ENCODE results near the gene LMX1B. TPM values are rescaled to one million over a fixed set of nuclear protein-coding genes. Genes with fewer than 3 reads are reported as not detected.

The LMX1B gene
- total and polyA plus RNA-seq, 7 donors, result 0.01 to 0.26 (median 0.08) TPM; not detected in 1

DNA sequence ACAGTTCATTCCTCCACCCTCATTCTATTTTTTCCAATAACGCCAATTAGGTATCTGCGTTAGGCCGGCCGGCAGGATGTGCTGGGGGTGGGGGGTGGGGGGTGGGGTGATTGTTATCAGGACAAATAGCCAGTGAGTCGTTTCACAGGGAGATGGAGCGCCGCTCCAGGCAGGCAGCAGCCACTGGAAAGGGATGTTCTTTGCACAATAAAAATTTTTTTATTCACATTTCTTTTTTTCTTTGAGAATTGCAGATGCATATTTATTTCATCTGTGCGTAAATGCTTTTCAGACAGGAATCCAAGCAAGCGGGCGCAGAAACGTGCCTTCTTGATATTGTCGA lies 4.1 kb downstream of the LMX1B start:
- DNase-seq (peak in 1 of 2 donors; percentile 7), ATAC-seq (no peak)
- H3K27me3 ChIP-seq (ENCODE audit: insufficient read depth in 3 of 3, low read length in 2 of 3), result peaks cover 3 to 87% (median 47%) of the 10 kb centered on the region in 3 donors
- H3K4me3 ChIP-seq, result no peak overlapping the region
- H3K9me3 ChIP-seq, result no peaks in the 10 kb centered on the region
- WGBS, 3 donors, result 63 to 71% (median 70%) methylated on average over 12 of the region's 12 CpGs
- intact Hi-C loops (cut with DNase I), result no loop called here
- TF ChIP-seq, protein P1, sequence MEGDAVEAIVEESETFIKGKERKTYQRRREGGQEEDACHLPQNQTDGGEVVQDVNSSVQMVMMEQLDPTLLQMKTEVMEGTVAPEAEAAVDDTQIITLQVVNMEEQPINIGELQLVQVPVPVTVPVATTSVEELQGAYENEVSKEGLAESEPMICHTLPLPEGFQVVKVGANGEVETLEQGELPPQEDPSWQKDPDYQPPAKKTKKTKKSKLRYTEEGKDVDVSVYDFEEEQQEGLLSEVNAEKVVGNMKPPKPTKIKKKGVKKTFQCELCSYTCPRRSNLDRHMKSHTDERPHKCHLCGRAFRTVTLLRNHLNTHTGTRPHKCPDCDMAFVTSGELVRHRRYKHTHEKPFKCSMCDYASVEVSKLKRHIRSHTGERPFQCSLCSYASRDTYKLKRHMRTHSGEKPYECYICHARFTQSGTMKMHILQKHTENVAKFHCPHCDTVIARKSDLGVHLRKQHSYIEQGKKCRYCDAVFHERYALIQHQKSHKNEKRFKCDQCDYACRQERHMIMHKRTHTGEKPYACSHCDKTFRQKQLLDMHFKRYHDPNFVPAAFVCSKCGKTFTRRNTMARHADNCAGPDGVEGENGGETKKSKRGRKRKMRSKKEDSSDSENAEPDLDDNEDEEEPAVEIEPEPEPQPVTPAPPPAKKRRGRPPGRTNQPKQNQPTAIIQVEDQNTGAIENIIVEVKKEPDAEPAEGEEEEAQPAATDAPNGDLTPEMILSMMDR (IDR thresholded peaks at IDR 0.05), result no peak
- no peak overlapping the region for H3K27ac ChIP-seq
- peaks cover 5% of the 10 kb centered on the region for H3K4me1 ChIP-seq
- no peaks in the 10 kb centered on the region for H3K36me3 ChIP-seq (ENCODE audit: insufficient read depth in 1 of 2, low read depth in 1 of 2)

DNA sequence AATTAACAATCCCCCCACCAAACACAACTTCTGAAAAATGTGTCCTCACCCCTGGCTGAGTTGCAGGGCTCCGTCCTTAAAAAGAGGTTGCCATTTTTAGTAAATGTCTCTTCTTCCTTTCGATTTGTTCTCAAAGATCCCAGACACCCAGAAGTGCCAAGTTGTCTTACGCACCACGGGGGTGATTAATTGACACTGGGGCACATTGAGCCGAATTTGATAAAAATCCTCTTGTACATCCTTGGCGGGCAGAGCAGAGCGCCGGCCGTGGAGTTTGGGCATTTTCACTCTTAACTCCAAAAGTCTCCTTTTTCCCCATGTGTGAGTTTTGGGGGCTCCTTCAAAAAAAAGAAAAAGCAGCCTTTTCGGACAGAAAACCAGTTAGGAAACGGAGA lies 4.5 kb downstream of the LMX1B start:
- DNase-seq (peak in 1 of 2 donors; percentile 4), ATAC-seq (no peak)
- Histone ChIP-seq H3K36me3 (ENCODE audit: insufficient read depth in 1 of 2, low read depth in 1 of 2) (no peaks in the 10 kb centered on the region), H3K4me1 (peaks cover 2% of the 10 kb centered on the region), H3K4me3 (no peak overlapping the region), H3K27me3 (ENCODE audit: insufficient read depth in 3 of 3, low read length in 2 of 3) (peaks cover 2 to 87% (median 45%) of the 10 kb centered on the region in 3 donors), H3K27ac (no peak overlapping the region), H3K9me3 (no peaks in the 10 kb centered on the region)
- intact Hi-C loops (cut with DNase I), result no loop called here
- TF ChIP-seq, protein P1 (IDR thresholded peaks at IDR 0.05), result no peak
- 49 to 67% (median 60%) methylated on average over 11 of the region's 11 CpGs for WGBS, 3 donors

DNA sequence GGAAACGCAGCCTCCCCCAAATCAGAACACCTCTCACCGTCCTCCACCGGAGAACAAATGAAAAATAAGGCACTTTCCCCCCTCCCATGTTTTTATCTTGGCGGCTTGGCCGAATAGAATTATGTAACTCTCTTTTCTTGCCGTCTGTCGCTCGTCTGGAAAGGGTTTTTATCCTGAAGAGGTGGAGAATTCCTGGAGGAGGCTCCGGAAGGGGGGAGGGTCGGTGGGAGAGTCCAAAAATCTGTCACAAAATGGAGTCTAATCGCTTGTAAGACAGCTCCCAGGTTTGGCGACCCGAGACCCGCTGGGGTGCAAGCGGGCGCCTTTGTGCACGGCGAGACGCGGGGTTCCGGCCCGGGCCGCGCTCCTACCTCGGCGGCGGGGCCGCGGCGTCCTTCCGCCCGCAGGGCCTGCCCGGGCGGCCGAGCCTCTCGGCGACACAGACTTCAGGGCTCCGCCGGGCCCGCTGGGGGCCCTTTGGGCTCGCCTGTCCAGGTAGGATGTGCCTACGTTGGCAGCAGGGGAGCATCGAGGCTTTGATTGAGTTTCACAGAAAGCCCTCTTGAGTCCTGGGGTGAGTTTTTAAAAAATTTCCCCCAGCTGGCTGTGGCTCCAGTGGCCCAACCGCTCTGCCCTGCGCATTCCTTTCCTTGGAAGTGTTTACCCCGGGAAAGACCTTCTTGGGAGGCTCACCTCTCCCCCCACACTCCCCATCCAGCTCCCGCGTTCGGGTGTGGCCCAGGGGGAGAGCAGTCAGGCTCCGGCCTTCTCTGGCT lies 5.0 kb downstream of the LMX1B start:
- H3K9me3 ChIP-seq, result no peaks in the 10 kb centered on the region
- DNase-seq (peak in 1 of 2 donors; percentile 40), ATAC-seq (no peak)
- WGBS, 3 donors, result 50 to 57% (median 53%) methylated on average over 44 to 50 of the region's 50 CpGs
- no peaks in the 10 kb centered on the region for H3K36me3 ChIP-seq (ENCODE audit: insufficient read depth in 1 of 2, low read depth in 1 of 2)
- intact Hi-C loops (cut with DNase I), result no loop called here
- H3K27me3 ChIP-seq (ENCODE audit: insufficient read depth in 3 of 3, low read length in 2 of 3), result peaks cover 0 to 90% (median 49%) of the 10 kb centered on the region in 3 donors
- no peak overlapping the region for H3K4me3 ChIP-seq
- no peaks in the 10 kb centered on the region for H3K4me1 ChIP-seq
- TF ChIP-seq, protein P1 (IDR thresholded peaks at IDR 0.05), result no peak
- H3K27ac ChIP-seq, result no peak overlapping the region

DNA sequence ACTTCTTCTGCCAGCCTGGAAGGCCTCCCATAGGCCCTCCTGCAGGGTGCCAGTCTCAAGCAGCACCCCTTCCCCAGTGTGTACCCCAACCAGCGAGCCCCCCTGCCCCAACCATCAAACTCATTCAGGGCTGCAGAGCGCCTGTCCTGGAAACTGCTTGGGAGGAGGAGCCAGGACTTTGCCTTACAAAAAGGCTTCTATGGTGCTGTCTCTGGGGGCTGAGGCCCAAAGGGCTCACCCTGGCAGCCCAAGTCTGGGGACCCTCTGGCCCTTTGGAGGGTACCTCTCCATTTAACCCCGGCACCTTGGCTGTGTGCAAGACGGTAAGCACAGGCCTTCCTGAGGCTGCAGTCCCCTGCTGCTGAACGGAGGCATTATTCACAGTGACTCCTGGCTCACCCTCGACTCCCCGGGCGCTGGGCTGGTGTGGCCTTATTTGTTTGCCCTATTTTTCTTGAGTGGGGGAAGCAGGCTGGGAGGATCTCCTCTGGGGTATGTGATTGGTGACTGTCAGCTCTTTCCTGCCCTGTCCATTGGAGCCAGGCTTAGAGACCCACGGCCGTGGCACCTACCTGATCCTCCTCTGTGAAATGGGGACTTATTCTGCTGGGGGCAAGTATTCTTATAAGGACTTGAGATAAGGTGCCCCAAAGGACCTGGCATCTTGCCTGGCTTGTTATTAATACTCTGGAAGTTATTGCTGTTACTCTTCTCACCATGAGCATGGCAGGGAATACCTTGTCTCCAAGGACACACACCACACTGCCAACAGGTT lies 5.8 kb downstream of the LMX1B start:
- WGBS, 3 donors, result 69 to 72% (median 71%) methylated on average over 10 of the region's 10 CpGs
- DNase-seq (peak in 1 of 2 donors; percentile 3), ATAC-seq (no peak)
- TF ChIP-seq, protein P1 (IDR thresholded peaks at IDR 0.05), result no peak
- Histone ChIP-seq H3K27ac (no peak overlapping the region), H3K36me3 (ENCODE audit: insufficient read depth in 1 of 2, low read depth in 1 of 2) (no peaks in the 10 kb centered on the region), H3K9me3 (no peaks in the 10 kb centered on the region), H3K4me1 (no peaks in the 10 kb centered on the region), H3K27me3 (ENCODE audit: insufficient read depth in 3 of 3, low read length in 2 of 3) (peaks cover 0 to 94% (median 50%) of the 10 kb centered on the region in 3 donors), H3K4me3 (no peak overlapping the region)
- intact Hi-C loops (cut with DNase I), result no loop called here
